HG03342 (cell line): Measurements from ENCODE around the gene GALNT10.

Experiments
- ATAC-seq: cut with Tn5 transposase; IDR thresholded peaks from one replicate; pipeline ENCODE4 v1.9.1; 2021; ENCODE audit warnings: mild to moderate bottlenecking, moderate library complexity; ENCODE audit not compliant: unreplicated experiment

Gene GALNT10

GRCh38 chr5:154317916-154318315 is 127.4 kb downstream of the GALNT10 start:
- ATAC-seq, result no peak

- no peak for ATAC-seq
These were observed 128.2 kb downstream of the GALNT10 start for GRCh38 chr5:154318691-154319090.

- no peak for ATAC-seq
These were observed 129.2 kb downstream of the GALNT10 start for GRCh38 chr5:154319736-154320135.

DNA sequence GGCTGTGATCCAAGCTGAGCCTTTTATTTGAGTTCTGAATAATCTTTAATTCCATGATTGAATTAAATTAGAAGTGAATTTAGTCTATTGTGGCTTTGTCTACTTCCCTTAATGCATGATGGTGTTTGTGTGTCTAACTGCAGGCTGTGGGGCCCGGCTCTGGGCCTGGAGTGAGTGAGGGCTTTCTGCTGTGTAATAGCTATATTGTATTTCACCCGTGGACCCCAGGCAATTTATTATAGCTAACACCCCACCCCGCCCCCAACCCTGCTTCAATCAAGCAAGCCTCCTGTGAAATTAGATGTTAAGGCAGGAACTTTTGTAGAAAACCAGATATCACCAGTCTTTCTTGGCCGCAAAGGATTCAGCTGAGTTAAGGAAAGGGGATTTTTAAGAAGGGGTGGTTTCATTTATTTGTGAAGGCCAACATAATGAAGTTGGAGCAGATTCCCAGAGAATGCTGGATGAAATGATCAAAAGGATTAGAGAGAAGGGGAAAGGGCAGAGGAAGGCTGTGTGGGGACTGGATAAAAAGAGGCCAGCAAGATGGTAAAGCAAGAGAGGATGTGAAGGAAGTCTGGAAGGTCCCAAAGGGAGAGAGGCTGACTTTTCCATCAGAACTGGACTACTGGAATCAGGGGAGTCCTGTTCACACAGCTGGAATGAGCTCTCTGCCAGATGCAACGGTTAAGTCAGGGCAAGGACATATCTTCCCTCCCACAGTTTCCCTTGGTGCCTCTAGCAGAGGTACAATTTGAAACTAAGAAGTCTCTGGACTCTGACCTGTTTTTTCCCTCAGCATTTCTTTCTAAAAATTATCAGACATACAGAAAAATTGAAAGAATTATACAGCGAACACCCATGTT is 129.9 kb downstream of the GALNT10 start:
- ATAC-seq, result no peak

DNA sequence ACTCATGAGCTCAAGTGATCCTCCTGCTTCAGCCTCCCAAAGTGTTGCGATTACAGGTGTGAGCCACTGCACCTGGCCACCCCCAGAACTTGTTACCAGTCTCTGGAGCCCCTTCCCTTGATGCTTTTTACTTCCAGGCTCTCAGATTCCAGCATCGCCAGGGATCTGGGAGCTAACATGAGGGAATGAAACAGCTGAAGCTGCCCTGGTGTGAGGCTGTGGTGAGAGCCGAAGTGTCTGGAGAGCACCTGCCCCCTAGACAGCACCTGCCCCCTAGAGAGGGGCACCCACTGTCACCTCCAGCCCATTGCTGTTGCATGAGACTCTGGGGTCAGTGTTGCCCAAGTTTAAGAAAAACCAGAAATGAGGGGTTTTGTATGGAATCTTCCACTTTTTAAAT is 131.0 kb downstream of the GALNT10 start:
- no peak for ATAC-seq

GRCh38 chr5:154324033-154324432 is 133.5 kb downstream of the GALNT10 start:
- no peak for ATAC-seq

- no peak for ATAC-seq
These were observed 135.0 kb downstream of the GALNT10 start for GRCh38 chr5:154325566-154325965.

GRCh38 chr5:154329062-154329461 is 138.5 kb downstream of the GALNT10 start:
- ATAC-seq, result no peak

- ATAC-seq, result no peak
These were observed 139.0 kb downstream of the GALNT10 start for GRCh38 chr5:154329519-154330040.

GRCh38 chr5:154330097-154330667 is 139.6 kb downstream of the GALNT10 start:
- ATAC-seq, result no peak

DNA sequence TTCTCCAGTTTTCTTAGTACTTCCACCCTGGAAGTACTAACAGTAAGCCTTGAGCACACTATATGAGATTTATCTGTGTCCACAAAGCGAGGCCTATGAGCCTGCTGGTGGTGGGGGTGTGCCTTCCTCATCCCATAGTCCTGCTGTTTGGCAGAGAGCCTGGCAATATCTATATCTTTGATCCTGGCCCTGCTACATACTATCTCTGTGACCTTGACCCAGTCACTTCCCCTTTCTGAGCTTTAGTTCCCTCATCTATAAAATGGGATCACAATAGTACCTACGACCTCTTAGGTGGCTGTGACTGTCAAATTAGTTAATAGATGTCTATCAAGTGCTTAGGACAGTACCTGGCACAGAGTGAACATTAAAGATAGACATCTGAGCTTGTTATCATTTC is 140.7 kb downstream of the GALNT10 start:
- ATAC-seq, result no peak

GRCh38 chr5:154331924-154332323 is 141.4 kb downstream of the GALNT10 start:
- ATAC-seq, result no peak

DNA sequence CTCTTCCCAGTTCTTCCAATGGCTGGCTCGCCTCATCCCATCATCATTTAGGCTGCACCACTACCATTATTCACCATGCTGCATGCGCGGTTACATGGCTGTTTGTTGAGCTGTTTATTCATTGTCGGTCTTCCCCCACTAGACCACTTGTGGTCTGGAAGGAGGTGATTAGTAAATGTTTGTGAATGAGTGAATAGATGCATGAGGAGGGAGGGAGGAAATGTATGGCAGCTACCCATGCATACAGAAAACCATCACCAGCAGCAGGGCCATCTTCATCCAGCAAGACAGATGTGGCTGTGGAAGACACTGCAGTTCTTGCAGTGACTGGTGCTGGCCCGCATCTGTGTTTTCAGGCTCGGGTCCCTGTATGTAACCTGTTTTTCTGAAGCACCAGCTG is 141.9 kb downstream of the GALNT10 start:
- no peak for ATAC-seq

DNA sequence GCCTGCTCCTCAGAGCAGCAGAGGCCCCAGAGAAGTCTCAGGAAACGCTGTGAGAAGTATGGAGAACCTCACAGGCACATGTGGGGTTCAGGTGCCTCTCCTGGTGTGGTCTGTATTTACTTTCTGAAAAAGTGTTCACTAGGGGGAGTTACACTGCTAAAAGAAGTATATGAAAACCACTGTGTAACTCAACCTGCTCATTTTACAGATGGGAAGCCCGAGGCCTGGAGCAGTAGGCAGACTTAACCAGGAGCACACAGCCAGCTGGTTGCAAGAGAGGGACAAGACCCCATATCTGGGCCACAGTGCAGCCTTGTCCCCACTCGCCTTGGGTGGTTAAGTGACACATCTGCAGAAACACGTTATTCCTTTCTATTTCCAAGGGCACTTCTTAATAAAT is 142.5 kb downstream of the GALNT10 start:
- no peak for ATAC-seq

DNA sequence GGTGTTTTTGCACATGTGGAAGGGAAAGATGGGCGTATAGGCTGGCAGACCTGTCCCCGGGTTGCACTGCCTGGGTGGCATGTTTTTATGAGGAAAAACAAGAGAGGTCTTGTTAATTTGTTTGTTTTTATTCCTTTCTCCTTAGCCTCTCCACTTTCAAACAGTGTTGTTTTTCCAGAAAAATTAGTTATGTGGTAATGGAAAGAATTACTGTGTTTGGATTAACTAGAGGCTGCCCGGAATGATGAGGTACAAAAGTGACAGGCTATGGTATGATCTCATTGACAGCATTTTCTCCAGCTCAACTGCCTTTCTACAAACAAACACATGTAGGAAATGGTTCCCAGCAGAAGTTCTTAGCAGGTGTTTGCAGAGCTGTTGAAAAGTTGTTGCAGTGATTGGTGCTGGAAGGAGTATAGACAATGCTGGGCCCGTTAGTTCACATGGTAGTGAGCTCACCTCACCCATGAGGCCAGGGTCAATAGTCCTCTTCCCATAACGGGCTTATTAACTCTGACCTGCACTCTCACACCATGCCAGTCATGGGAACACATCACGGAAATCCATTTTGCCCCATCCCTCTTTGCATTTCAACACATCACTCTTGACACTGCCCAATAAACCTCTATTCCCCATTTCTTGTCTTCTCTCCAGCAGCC is 144.0 kb downstream of the GALNT10 start:
- no peak for ATAC-seq

- no peak for ATAC-seq
These were observed 144.5 kb downstream of the GALNT10 start for GRCh38 chr5:154335065-154335448.

- ATAC-seq, result no peak
These were observed 151.1 kb downstream of the GALNT10 start for GRCh38 chr5:154341620-154342019.

DNA sequence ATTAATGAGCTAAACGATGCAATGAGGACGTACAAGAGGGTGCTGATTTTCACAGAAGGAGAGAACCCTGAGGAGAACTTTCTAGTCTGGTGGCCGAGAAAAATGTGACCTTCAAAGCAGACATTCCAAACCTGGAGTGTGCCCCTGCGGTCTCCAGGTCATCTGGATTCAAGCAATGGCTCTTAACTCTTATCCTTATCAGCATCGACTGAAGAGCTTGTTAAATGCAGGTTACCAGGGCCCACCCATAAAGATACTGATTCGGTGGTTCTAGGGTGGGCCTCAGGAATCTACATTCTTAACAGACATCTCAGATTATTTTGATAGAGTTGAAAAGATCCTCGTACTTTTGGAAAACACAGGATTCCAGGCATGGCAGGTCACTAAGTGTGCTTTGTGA is 151.7 kb downstream of the GALNT10 start:
- no peak for ATAC-seq

DNA sequence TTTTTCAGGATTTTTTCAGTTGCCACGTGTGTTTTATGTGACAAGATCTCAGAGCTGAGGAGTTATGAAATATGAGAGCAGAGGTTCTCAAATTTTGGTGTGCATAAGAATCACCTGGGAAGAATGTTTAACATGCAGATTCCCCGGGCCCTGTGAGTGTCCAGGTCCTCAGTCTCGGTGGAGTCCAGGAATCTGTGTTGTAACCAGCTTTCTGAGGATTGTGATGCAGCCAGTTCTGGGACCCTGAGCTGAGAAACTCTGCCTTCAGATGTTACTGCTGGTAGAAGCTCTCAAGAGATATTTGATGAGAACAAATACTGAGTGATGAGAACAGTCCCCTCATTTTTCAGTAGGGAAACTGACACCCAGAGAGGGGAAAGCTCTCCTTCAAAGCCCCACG is 152.4 kb downstream of the GALNT10 start:
- ATAC-seq, result no peak

GRCh38 chr5:154344461-154344860 is 153.9 kb downstream of the GALNT10 start:
- ATAC-seq, result no peak

GRCh38 chr5:154345255-154345952 is 154.9 kb downstream of the GALNT10 start:
- ATAC-seq, result peak; percentile 76
